Bronchial epithelial cell (primary cell): ENCODE results near the gene ACVR2B. TPM values are rescaled to one million over a fixed set of nuclear protein-coding genes. Genes with fewer than 3 reads are reported as not detected.

Experiments used
- DNase-seq: peaks from one replicate; pipeline ENCODE4 v3.0.0-alpha.2; 2010; ENCODE audit warnings: low read depth
- FAIRE-seq: peaks from 2 replicates; lab custom pipeline; 2011; peaks lifted over from hg19 to GRCh38; lab: Jason Lieb, UNC
- H3K27me3 ChIP-seq: 2 replicates; pipeline ENCODE4 v1.5.1; 2011; ENCODE audit warnings: low read length; ENCODE audit not compliant: control insufficient read depth, insufficient read depth
- H3K36me3 ChIP-seq: 2 replicates; pipeline ENCODE4 v1.5.1; 2011; ENCODE audit warnings: low read length; ENCODE audit not compliant: control insufficient read depth, insufficient read depth
- H3K4me3 ChIP-seq: 2 replicates; pipeline ENCODE4 v1.5.1; 2011; ENCODE audit warnings: mild to moderate bottlenecking, low read depth, low read length, control low read depth
- total RNA-seq: library from RNA; depleted of rRNA; stranded (reverse); fragments of >200 nt; gene quantifications from 2 replicates; pipeline ENCODE4 v1.2.1, GENCODE V29; 2014
- TF ChIP-seq, protein P1 (sequence below): IDR thresholded peaks from 2 replicates; pipeline ENCODE4 v1.5.1; 2011; ENCODE audit warnings: mild to moderate bottlenecking, moderate library complexity, low read length, control low read depth, inconsistent platforms; ENCODE audit not compliant: insufficient read depth, severe bottlenecking

Gene ACVR2B
- total RNA-seq, 1 donor from 2014 or later, result 4.5 TPM

DNA sequence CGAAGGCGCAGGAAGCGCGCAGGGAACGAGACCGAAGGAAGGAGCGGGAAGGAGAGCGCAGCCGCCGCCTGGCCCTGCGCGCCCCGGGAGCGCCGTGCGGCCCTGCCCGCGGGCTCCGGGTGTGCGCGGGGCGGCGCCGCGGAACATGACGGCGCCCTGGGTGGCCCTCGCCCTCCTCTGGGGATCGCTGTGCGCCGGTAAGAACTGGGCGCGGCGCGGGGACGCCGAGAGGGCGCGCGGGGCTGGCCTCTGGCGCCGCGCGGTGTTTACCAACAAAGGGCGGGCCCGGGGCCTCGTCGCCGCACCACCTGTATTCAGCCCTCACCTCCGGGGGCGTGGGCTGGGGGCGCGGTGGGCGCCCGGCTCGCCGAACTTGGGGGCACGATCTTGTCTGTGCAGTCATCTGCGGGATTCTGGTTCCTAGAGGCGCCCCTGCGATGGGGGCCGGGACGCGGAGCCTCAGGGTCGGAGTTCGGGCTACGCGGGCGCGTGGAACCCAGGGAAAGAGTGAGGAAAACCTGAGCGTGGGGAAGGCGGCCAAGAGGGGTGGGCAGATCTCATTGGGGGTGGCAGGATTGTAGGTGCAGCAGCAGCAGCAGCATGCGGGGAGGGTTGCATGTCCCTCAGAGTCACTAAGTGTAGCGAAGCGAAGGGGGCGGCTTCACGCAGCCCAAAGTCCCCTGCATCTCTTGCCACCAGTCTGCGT is 641 bp downstream of the ACVR2B start:
- H3K27me3 ChIP-seq, result no peaks in the 10 kb centered on the region
- H3K36me3 ChIP-seq, result no peaks in the 10 kb centered on the region
- no peak for FAIRE-seq
- no peak for DNase-seq
- TF ChIP-seq, protein P1, sequence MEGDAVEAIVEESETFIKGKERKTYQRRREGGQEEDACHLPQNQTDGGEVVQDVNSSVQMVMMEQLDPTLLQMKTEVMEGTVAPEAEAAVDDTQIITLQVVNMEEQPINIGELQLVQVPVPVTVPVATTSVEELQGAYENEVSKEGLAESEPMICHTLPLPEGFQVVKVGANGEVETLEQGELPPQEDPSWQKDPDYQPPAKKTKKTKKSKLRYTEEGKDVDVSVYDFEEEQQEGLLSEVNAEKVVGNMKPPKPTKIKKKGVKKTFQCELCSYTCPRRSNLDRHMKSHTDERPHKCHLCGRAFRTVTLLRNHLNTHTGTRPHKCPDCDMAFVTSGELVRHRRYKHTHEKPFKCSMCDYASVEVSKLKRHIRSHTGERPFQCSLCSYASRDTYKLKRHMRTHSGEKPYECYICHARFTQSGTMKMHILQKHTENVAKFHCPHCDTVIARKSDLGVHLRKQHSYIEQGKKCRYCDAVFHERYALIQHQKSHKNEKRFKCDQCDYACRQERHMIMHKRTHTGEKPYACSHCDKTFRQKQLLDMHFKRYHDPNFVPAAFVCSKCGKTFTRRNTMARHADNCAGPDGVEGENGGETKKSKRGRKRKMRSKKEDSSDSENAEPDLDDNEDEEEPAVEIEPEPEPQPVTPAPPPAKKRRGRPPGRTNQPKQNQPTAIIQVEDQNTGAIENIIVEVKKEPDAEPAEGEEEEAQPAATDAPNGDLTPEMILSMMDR, result no peak
- peak overlapping the region; percentile 53 for H3K4me3 ChIP-seq

DNA sequence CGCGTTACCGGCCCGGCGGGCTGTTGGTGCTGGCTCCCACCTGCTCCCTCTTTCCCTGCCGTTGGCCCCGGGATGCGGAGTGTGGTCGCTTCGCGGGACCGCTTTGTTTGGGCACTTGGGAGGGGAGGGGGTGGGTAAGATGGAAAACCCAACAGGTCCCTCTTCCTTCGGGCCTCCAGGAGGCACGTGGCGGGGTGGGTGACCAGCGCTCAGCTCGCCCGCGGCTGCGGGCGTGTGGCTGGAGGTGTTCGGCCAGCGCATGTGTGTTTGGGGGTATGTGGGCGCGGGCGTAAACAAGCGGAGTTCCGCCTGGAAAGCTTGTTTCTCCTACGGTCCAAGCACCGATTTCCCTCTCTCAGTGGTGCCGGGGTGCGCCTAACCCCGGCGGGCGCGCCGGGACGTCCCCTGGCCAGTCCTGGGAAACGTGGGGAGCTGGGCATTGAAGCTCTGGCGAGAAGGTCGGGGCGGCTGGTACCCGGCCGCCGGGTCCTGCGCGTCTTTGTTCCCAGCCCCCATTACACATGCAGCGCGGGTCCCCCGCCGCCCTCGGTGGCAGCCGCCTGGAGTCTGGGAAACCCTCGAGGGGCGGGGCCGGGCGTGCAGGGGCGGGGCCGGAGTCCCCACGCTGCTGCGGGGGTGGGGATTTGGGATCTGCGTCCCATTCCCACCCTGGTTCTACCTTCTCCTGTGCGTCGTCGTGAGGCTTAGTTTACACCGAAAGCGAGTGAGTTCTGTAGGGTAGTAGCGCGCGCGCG is 1.4 kb downstream of the ACVR2B start:
- Histone ChIP-seq H3K36me3 (no peaks in the 10 kb centered on the region), H3K4me3 (peak overlapping the region; percentile 53), H3K27me3 (no peaks in the 10 kb centered on the region)
- peak; percentile 48 for DNase-seq
- FAIRE-seq, result no peak
- TF ChIP-seq, protein P1, result no peak

DNA sequence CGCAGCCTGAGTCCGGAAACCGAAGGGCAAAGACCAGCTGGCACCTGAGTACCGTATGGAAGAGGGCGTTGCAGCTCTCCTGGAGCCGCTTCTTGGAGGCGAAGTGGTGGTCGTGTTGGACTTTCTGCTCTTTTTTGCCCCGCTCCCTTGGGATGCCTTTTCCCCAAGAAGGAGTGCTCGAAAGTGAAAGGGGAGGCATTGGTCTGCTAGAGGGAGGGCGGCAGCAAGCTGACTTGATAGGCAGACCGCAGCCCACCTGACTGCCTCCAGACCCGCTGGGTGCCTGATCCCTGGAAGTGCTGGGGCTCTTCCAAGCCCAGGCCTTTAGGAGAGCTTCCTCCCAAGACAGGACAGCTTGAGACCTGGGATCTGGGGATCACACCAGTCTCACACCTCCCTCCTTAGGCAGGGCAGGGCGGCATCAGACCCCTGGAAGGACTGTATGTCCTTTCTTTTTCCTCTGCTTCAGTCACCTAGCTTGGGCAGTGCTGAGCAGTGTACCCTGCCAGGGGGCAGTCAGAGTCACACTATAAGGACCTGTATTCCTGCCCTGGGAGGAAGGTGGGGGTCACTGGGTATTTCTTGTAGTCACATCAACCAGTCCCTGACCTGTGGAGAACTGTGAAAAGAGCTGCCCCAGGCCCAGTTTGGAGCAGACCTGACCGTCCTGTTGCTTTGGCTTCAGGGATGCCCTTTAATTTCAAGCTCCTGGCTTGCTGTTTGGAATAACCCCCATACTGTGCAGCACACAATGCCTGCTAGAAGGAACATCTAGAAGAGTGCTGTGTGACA is 2.1 kb downstream of the ACVR2B start:
- H3K27me3 ChIP-seq, result no peaks in the 10 kb centered on the region
- FAIRE-seq (no peak), DNase-seq (no peak)
- H3K36me3 ChIP-seq, result no peaks in the 10 kb centered on the region
- TF ChIP-seq, protein P1, result no peak
- H3K4me3 ChIP-seq, result peak overlapping the region; percentile 53

DNA sequence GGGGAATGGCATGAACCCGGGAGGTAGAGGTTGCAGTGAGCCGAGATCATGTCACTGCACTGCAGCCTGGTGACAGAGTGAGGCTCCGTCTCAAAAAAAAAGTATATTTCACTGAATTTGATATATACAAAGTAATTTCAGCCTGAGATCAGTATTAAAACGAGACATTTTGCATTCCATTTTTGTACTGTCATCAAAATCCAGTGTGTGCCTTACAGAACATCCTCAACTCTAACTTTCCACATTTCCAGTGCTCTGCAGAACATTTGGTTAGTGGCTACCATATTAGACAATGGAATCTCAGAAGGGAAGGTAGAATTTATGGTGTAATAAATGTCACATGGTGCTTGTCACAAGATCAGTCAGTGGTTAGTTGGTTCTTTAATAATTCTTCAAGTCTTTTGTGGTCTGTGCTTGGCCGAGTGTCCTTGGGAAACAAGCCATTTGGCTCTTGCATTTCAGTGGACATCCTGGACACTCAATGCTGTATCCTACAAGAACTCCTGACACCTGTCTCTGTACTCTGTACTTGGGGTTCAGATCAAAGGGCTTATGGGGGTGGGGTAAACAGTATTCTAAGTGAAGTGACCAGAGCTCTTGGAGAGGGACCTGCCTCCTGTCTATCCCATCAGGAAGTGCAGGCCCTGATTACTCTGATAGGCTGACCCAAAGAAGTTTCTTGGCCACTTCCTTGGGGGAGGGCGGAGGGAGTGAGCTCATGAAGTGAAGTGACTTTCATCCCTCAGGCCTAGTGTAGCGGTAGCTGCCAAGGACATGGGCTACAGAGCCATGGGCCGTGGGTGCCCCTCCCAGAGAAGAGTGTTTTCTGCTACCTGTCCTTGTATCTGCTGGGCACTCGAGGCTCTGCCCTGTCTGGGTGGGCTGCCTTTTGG is 3.7 kb downstream of the ACVR2B start:
- H3K27me3 ChIP-seq, result no peaks in the 10 kb centered on the region
- no peaks in the 10 kb centered on the region for H3K36me3 ChIP-seq
- DNase-seq (no peak), FAIRE-seq (no peak)
- H3K4me3 ChIP-seq, result no peak overlapping the region
- TF ChIP-seq, protein P1, result no peak
